ENCODE results near the gene KMT5C.

KMT5C gene

DNA sequence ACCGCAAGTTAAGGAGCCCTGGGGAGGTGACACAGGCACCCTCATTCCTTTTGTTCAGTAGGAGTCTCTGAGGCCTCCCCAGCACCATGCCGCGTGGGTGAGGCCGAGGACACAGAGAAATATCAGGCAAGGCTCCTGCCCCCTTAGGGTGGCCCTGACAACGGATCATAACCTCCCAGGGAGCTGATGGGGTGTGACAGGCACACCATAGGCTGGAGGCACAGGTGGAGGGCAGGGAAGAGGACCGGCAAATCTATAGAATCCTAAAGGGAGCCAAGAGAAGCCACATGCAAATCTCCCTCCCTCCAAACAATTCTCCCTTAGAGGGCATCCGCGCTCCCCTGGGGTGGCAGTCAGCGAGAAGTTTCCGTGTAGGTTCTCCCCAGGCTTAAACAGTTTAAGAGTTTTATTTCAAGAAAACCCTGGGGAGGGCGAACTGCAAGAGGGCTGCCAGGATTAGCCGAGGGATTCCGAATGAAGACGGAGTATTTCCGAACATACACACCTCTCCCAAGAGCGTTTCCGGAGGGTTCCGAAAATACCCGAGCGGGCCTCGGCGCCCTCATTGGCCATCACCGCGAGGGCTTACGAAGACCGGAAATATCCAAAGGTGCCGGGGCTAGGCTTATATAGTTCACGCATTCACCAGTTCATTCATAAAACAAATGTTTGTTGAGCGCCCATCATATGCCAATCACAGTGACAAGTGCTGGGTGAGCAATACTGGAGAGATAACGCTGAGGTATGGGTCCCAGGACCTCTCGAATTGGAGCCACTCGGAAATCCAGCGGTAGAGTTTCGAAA lies 45.4 kb downstream of the KMT5C start:
- peak; percentile 83 to 96 (median 89) for DNase-seq (ENCODE audit: low read depth in 3 of 3, low spot score in 1 of 3)

DNA sequence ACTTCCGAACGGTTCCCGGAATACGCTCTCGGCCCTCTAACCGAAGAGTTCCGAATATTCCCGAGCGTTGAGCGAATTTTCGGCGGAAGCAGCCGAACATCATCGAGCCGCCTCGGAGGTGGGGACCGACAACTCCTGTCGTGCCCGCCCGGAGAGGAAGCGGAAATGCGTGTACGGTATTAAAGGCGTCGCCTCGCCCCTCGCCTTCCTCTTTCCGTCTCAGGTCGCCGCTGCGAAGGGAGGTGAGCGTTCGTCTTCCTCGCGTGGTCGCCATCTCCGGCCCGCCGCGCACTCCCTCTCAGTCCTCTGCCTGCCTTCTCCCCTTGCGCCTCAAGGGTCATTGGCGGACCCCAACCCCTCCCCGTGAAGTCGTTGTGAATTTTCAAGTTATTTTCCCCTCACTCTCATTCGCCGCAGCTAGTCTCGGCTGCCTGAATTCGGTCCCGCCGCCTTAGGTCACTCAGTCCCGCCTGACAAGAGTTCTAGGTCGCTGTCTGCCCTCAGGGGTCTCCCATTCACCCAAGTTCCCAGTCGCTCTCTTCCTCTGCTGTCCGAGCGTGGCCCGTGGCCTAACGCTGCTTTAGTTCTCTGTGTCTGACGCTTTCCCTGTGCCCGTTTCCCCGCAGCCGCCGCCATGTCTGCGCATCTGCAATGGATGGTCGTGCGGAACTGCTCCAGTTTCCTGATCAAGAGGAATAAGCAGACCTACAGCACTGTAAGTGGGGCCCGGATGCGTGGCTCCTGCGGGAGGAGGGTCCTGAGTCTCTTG lies 46.2 kb downstream of the KMT5C start, which contains the start of gene RPL28:
Gene RPL28, plus strand, starts transcription at position 209 of the 769 bp plus-strand sequence. Its CDS starts 426 bp downstream, at position 635.
- peak; percentile 95 to 97 (median 95) for DNase-seq (ENCODE audit: low read depth in 3 of 3, low spot score in 1 of 3)

DNA sequence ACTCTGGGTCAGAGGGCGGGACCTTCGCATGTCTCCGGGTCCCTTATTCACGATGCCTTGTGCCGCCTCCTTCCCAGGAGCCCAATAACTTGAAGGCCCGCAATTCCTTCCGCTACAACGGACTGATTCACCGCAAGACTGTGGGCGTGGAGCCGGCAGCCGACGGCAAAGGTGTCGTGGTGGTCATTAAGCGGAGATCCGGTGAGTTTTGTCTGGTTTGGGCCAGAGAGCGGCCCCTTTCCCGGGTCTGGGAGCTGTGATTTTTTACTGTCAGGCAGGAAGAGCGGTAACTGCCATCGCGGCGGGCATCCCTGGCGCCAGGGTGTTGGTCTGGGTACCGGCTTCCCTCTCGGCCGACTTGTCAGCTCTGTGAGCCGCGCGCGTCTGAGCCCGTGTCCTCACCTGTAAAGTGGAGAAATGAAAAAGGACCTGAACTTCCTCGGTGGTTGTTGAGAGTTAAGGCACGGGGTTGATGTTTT lies 46.9 kb downstream of the KMT5C start:
- no peak for DNase-seq (ENCODE audit: low read depth in 3 of 3, low spot score in 1 of 3)

DNA sequence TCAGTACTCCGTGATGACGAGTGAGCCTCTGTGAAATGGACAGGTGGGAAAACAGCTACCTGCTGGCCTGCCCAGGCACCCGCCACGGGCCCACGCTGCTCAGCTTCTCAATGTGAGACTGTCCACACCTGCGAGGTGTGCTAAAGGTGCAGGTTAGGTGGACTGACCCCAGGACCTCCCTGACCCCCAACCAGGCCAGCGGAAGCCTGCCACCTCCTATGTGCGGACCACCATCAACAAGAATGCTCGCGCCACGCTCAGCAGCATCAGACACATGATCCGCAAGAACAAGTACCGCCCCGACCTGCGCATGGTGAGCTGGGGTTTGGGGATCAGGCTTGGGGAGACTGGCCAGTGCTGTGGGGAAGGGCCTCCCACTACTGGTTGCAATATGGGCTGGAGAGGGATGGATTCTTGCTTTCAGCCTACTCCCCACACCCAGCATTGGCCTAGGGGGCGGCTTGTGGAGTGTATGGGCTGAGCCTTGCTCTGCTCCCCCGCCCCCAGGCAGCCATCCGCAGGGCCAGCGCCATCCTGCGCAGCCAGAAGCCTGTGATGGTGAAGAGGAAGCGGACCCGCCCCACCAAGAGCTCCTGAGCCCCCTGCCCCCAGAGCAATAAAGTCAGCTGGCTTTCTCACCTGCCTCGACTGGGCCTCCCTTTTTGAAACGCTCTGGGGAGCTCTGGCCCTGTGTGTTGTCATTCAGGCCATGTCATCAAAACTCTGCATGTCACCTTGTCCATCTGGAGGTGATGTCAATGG lies 48.2 kb downstream of the KMT5C start:
- DNase-seq (ENCODE audit: low read depth in 3 of 3, low spot score in 1 of 3) = no peak

DNA sequence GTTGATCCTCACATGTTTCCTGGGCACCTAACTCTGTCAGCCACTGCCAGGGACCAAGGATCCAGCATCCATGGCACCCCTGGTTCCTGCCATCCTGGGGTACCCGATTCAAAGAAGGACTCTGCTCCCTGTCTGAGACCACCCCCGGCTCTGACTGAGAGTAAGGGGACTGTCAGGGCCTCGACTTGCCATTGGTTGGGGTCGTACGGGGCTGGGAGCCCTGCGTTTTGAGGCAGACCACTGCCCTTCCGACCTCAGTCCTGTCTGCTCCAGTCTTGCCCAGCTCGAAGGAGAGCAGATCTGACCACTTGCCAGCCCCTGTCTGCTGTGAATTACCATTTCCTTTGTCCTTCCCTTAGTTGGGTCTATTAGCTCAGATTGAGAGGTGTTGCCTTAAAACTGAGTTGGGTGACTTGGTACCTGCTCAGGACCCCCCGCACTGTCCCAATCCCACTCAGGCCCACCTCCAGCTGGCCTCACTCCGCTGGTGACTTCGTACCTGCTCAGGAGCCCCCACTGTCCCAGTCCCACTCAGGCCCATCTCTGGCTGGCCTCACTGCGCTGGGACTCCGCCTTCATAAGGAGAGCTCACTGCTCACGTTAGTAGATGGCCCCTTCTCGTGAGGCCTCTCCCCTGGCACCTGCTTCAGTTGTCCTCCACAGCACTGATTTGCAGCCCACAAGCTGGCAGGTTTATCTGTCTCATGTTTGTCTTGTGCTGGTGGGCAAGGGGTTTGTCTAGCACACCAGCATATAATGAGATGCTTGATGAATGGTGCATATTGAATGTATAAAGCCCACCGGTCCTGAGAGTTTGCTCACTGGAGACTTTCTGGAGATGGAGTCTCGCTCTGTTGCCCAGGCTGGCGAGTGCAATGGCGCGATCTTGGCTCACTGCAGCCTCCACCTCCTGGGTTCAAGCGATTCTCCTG lies 50.0 kb downstream of the KMT5C start:
- no peak for DNase-seq (ENCODE audit: low read depth in 3 of 3, low spot score in 1 of 3)

DNA sequence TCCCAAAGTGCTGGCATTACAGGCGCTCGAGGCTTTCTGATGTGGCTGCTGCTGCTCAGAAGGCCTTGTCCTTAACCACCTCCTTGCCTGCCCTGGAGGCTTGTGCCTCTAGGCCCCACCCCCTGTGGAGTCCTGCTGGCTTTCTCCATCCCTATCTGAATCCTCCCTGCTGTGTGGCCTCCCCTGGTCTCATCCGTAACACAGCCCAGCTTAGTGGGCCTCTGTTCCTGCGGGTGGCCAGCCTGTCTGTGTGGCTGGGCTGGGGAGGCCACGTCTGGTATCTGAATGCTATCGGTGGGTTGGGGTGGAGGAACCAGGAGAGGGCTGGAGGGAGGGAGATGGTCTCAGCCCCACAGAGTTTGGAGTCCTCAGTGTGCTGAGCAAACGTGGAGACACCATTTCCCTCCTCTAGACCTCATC lies 50.8 kb downstream of the KMT5C start:
- DNase-seq (ENCODE audit: low read depth in 3 of 3, low spot score in 1 of 3) = no peak

DNA sequence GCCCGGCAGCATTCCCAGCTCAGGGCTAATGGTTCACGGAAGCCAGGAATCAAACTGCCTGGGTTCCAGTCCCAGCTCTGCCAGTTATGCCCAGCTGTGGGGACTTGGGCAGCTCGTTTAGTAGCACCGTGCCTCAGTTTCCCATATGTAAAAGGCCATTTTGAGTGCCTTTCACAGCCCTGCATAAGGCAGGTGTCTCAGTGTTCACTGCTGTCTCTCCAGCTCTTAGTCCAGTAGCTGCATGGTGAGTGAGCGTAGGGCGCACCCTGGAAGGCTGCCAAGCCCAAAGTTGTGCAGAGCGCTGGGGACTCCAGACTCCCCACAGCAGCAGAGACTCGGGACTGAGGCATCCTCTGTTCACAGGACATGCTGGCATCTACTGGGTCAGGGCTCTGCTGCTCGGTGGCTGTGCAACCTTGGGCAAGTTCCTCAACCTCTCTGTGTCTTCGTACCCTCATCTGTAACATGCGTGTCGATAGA lies 51.6 kb downstream of the KMT5C start:
- DNase-seq (ENCODE audit: low read depth in 3 of 3, low spot score in 1 of 3) = no peak

DNA sequence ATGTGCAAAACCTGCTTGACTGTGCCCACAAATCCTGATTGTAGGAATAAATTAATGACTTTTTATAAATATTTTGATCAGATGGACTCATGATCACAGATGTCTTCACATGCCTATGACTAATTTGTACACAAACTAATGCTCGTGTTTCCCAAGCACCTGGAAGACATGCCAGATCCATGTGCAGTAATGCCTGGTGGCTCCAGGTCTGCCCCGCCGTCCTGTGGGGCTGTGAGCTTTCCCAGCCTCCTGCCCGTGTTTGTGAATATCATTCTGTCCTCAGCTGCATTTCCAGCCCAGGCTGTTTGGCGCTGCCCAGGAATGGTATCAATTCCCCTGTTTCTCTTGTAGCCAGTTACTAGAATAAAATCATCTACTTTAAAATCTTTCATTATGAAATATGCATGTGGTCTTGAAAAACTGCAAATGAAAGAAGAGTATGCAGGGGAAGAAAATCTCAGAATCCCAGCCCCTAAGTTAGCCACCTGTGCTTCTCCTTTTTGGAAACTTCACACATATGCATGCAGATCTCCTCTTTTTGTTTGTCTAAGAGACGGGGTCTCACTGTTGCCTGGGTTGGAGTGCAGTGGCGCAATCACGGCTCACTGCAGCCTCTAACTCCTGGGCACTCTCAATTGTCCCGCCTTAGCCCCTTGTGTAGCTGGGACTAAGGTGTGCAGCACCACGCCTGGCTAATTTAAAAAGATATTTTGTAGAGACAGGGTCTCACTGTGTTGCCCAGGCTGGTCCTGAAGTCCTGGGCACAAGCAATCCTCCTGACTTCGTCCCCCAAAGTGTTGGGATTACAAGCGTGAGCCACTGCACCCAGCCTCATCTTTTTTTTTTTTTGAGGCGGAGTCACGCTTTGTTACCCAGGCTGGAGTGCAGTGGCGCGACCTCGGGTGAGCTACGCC lies 52.3 kb downstream of the KMT5C start:
- DNase-seq (ENCODE audit: low read depth in 3 of 3, low spot score in 1 of 3) = no peak

DNA sequence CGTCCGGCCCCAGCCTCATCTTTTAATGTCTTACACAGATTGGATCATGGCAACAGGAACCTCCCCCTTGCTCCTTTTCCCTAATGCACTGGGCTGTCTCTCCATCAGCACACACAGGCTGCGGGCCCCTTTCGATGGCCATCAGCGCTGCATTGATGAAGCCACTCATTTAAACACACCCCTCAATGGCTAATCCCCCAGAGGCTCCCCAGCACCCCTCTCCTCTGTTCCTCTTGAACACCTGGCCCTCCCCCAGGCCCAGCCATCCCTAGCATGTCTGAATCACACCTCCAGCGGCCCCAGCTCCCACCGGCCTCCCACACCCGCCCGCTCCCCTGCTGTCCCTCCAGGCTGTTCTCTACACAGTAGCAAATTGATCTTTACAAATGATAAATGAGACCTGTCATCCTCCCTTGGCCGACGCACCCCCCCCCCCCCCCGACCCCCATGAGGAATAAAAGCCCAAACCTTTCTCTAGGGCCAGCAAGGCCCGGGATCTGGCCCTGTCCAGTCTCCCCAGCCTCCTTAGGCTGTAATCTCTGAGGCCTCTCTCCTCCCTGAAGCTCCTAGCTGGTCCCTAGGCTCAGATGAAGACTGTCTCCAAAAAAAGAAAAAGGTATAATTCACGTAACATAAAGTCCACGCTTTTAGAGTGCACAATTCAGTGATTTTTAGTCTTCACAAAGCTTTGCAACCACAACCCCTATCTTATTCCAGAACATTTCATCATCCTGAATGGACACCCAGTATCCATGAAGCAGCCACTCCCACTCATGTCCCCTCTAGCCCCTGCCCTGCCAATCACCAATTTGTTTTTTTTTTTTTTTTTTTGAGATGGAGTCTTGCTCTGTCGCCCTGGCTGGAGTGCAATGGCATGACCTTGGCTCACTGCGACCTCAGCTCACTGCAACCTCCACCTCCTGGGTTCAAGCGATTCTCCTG lies 53.4 kb downstream of the KMT5C start:
- no peak for DNase-seq (ENCODE audit: low read depth in 3 of 3, low spot score in 1 of 3)

Data from stimulated activated CD4-positive, alpha-beta T cell treated with anti-CD3 and anti-CD28 coated beads, TNF-alpha, amount 100 ng/mL, for 1 hour (primary cell).